Stimulated activated CD4-positive, alpha-beta T cell treated with anti-CD3 and anti-CD28 coated beads, Interleukin-4, amount 100 ng/mL, for 1 hour (primary cell): ENCODE data around the gene BLOC1S1.

Experiments used
- DNase-seq: peaks from one replicate; pipeline ENCODE4 v3.0.0-alpha.2; 2020

BLOC1S1 gene

DNA sequence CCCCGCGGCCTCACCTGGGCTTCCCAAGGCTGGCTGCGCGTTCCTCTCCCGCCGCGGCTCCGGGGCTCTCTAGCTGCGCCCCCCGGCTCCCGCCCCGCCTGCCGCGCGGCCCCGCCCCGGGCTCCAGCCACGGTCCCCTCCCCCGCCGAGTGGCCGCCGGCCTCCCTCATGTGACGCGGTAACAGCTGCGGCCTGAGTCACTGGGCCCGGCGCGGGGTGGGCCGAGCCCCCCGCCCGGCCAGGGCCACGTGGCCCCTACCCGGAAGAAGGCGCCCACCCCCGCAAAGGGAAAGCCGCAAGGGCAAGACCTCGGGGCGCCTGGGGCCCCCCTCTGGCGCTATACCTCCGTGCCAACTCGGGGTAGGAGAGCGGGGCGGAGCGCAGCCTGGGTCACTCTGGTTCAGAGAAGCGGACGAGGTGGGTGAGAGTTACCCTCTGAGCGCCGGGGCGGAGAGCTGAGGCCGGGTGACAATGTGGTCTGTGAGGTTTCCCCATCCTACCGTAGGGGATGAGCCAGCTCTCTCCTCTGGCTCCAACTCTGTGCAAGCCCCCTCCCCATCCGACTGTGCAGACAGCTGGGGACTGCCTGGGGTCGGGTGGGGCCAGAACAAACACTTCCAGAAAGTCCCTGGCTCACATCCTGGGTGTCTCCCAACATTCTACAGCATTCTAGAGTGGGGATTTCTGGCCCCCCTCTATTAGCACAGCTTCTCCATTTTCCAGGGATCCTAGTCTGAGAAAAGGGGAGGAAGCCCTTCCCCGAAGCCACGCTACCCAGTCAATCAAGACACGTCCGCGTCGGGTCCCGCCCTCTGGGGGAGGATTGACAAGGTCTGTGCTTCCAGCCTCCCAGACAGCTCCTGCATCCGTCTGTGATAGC lies 13.3 kb downstream of the BLOC1S1 start, which contains the start of gene CD63:
Gene CD63, minus strand, starts transcription at position 71 of the 880 bp plus-strand sequence. CDS start 668 bp downstream, outside the sequence.
- DNase-seq: peak; percentile 75

DNA sequence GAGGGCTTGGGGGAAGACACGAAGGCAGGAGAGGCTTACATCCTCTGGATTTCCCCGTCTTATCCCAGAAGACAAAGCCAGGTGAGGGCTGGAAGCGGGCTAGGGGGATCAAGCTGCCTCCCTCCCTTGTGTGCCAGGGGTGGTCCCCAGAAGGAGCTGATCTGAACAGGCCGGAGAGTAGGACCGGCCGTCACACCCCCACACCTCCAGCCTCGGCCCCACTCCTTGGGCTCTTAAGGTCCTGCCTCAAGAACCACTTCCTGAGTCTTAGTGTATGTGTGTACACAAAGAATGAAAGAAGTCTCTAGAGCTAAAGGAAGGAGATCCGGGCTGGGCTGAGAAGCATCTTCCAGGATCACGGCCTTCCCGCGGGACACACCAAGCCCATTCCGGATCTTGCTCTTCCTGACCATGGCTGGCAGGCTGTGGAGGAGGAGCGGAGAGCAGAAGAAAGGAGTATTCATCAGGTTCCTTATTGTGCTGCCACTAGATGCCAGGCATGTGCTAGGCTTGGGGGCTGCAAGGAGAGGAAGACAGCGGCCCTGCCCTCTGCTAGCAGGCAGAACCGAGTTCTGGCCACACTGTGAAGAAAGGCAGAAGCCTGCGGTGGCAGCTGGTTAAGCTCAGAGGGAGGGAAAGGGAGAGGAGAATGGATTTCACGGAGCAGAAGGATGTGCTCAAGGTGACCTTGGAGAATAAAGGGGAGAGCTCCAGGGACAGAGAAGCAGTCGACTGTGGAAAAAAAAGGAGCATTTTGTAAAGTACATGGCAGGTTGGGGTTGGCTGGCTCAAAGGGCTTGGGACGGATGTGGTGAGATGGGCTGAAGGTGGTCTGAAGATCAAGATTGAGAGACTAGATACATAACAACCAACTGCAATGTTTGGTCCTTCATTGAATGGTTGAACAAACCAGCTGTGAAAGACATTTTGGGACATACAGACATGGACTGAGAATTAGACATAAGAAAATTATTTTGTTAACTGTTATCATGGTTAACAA lies 14.3 kb downstream of the BLOC1S1 start:
- DNase-seq: no peak

DNA sequence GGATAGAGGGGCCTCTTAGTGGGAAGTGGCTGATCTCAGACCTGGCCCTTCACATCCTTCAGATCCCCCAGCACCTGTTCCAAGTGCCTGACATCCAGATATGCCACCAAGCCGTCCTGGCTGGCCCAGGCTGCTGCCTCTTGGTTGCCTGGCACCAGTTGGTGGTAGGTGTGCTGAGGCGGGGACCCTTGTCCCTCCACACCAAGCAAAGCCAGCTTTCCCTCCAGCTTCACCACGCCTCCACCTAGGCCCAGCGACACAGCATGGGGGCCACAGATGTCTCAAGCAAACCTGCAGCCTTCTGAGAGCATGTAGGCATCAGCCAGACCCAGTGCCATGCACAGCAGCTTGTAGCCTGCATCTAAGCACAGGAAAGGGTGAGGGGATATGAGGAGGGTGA lies 16.4 kb downstream of the BLOC1S1 start:
- no peak for DNase-seq

DNA sequence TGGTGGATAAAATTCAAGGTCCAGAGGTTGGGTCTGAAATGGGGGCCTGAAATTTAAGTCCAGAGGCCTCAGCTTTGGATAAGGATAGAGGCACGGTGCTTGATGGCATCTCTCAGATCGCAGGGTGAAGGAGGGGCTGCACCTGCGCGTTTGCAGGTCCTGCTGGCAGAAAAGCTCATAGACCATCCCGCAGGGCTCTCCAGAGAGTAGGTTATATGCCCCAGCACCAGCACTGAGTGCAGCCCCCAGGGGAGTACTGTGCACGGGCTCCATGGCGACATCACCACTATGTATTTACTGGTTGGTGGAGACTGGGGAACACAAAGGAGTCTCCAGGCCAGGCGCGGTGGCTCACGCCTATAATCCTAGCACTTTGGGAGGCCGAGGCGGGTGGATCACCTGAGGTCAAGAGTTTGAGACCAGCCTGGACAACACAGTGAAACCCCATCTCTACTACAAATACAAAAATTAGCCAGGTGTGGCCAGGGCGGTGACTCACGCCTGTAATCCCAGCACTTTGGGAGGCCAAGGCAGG lies 17.2 kb downstream of the BLOC1S1 start:
- DNase-seq: no peak

DNA sequence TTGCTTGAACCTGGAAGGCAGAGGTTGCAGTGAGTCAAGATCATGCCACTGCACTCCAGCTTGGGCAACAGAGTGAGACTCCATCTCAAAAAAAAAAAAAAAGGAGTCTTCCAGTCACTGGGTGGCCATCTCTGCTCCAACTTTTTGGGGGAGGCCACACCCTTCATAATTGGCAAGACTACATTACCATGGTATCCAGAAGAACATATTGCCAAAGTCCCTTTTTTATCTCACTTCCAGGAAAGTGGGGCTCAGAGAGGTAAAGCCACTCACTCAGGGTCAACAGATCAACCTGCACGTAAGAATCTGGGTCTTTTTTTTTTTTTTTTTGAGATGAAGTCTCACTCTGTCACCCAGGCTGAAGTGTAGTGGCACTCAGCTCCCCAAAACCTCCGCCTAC lies 18.0 kb downstream of the BLOC1S1 start:
- no peak for DNase-seq

DNA sequence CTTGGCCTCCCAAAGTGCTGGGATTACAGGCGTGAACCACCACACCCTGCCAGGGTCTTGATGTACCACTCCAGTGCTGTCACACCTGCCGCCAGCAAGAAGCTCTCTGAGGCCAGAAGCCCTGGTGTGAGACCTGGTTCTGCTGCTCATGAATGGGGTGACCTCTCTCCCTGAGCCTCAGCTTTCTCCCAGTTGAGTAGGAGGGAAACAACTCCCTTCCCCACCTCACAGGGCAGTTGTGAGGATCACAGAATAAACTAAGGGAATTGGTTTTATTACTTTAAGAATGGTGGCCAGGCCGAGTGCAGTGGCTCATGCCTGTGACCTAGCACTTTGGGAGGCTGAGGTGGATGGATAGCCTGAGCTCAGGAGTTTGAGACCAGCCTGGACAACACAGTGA lies 18.7 kb downstream of the BLOC1S1 start:
- no peak for DNase-seq

DNA sequence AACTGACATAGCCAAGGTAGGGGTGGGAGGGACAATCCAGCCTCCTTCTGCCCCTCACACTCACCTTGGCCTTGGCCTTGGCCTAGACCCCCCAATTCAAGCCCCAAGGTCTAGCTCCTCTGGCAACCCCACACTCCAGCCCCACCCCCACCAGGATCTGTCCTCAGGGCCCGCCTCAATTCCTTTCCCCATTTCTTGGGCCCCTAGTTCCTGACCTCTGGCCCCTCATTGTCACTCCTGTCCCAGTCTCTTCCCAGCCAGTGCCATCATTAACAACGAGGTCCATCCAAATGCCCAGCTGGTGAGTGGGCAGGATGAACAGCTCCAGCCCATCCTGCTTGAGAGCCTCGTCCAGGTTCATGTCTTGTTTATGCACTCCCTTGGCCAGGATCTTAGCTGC lies 20.2 kb downstream of the BLOC1S1 start:
- DNase-seq: no peak

DNA sequence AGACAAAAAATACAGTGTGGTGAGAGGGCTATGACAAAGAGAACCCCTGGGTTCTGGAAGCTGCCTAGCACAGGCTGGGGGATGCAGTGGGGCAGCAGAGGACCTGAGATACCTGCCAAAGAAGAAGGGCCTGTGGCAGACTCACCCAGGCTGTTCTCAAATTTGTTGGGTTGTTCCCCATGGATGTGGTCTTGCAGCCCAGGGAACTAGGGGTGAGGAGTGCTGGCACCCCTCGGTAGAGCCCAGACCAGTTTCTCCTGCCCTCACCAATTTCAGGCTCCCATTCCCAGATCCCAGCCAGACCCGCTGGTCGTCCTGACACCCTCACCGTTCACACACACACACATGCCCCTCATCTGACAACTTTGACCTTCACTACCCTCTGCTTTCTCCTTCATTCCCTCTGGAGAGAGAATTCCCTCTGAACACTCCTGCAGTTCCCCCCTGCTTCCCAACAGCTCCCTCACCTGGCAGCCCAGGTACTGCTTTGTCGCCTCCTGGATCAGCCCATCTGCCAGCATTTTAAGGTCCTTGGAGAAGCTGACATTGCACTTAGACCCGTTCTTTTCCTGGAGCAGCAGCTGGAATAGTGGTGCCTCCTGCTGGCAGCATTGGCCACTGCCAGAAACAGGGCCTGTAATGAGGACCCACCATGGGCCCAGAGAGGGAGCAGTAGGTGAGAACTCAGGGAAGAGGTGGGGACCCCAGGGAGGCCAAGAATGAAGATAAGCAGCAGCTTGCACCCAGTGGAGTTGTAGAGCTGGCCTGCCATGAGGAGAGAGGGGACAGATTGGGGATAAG lies 21.1 kb downstream of the BLOC1S1 start:
- peak; percentile 59 for DNase-seq

DNA sequence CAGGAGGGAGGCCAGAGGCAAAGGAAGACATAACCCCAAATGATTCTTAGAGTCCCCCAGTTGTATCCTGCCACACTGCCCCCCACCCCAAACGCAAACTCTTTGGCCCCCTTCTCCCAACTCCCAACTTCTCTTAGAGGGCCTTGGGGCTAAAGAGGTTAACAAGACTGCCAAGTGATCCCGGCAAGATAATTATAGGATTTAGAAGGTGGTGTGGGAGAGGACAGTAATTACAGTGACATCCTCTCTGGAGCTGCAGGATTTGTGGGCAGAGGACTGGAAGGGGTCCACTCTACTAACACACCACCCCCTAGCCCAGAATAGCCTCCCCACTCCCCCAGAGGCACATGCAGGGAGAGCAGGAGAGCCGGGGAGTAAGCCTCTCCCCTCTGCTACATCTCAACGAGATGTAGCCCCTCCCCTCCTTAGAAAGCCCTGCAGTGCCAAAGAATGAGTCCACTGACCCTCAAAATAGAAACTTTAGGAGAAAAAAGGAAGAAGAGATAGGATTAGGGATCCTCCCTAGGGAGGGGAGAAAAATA lies 21.8 kb downstream of the BLOC1S1 start:
- no peak for DNase-seq

DNA sequence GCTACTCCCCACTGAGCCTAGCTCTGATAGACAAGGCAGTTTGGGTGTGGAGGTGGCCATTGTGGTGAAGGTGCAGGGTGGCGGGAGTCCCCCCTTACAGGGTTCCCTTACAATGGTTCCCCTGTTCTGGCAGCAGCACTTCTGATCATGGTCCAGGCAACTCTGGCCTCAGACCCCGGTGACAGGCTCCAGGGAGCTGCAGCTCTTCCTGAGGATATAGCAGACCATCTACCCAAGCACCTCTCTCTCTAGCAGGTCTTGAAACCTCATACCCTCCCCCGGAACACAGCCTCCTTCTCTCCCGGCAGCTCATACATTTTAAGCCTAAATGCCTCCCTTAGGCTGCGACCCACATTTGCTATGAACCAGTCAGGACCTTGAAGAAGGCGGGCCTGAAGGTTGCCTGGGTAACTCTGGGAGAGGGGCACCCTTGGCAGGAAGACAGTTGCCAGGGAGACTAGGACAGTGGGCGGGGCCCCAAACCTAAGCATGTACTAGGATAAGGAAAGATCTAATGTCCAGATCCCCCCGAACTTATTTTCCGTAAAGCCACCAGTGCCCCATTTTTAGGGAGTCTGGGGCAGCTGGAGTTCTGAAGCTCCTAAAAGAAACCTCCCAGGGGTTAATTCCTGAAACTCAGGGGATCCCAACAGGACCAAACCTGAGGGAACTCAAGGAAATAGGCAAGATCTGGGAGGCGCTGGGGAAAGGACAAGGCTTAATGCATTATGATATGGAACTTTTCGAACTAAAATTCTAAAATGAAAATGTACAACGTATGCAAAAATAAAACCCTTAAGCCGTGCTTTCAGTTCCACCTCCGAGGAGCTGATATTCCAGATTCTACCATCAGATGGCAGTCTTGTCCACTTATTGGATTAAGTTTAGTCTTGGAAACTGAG lies 22.5 kb downstream of the BLOC1S1 start:
- peak; percentile 75 for DNase-seq

DNA sequence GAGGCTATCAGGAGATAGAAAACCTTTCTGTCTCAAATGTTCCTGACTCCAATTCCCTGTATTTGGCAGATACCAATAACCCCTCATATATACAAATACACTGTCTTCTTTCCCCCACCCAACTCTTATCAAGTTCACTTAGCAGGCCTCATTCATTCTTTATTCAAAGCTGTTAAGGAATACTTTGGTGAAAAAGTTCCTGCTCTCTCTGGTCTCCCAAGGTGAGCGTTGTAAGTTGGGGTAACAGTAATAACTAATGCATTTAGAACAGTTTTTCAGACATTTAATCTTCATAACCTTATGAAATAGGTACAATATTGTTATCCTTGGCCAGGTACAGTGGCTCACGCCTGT lies 23.2 kb downstream of the BLOC1S1 start:
- no peak for DNase-seq

DNA sequence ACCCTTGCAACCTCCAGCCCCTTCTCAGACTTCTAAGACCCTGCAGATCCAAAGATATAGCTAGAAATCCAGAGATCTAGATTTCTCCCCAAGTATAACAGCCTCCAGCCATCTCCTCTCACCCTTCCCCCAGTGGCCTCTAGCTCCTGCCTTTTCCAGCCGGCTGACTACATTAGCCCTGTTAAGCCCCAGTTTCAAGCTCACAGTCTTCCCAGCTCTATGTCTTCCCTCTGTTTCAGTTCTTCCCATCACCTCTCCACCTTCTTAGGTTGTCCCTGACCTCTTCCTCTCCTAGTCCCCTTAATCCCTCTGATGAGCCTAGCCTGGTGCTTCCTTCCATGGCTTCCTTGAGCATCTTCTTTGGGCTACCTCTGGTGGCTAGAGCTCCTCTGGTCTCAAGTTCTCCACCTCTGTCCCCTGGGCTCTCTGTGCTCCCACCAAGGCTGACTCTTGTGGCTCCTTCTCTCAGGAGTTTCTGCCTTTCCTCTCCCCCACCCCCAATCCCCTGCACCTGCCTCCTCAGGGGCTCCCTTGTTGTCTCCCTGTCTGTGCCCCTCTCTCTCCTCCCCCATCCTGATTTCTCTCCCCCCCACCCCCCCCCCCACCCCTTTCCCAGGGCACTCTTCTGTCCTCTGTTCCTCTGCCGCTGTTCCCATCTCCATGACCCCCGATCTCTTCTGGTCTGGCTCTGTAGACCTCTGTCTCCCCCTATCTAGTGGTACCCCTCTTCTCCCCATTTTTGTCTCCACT lies 26.3 kb downstream of the BLOC1S1 start:
- DNase-seq: no peak

DNA sequence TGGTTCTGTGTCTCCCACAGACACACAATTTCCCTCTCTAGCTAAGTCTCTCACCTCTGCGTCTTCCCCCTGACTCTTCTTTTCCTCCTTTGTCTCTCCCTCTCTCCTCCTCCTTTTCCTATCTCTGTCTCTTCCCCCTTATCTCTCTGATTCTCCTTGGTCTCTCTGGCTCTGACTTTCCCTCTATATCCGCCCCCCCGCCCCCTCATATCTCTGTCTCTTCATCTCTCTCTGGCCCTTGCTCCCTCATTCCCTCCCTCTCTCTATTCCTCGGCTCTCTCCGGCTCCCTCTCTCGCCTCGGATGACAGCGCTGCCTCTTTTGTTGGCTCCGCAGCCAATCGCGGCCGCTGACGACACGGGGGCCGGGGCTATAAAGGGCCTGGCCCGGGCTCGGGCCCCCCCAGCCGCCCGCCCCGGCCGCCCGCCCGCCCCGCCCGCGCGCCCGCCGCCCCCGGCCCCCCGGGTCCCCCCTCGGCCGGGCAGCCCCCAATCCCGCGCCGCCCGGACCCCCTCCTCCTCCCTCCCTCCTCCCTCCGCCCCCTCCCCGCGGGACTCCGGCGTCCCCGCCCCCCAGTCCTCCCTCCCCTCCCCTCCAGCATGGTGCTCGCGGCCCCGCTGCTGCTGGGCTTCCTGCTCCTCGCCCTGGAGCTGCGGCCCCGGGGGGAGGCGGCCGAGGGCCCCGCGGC lies 27.0 kb downstream of the BLOC1S1 start, which contains the start of gene GDF11:
Gene GDF11, plus strand, starts transcription at position 404 of the 687 bp plus-strand sequence. Its CDS starts 195 bp downstream, at position 599.
- DNase-seq: peak; percentile 76

DNA sequence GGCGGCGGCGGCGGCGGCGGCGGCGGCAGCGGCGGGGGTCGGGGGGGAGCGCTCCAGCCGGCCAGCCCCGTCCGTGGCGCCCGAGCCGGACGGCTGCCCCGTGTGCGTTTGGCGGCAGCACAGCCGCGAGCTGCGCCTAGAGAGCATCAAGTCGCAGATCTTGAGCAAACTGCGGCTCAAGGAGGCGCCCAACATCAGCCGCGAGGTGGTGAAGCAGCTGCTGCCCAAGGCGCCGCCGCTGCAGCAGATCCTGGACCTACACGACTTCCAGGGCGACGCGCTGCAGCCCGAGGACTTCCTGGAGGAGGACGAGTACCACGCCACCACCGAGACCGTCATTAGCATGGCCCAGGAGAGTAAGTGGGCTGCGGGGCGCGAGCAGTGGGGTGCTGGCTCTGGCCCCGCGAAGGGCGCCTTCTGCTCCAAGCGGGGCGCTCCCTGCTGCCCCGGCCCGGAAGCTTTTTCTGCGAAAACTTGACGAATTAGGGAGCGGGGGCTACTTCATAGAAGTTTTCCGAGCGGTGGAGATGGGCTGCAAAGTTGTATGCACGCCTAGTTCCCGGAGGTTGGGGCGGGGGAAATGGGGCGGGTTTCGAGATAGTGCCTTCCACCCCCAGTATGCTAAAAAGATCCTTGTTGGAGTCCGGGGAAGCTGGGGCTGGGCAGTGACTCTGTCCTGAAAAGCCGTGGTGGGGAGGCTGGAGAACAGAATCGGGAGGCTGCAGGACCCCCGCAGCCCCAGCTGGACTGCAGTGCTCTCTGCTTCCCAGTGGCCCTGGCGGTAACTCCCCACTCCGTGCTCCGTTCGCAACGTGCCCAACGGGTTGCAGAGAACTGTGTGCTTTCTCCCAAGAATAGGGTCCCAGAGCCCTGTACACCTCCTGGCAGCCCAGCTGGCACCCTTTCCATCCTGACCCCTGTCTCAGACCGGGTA lies 27.8 kb downstream of the BLOC1S1 start:
- DNase-seq: peak; percentile 47

DNA sequence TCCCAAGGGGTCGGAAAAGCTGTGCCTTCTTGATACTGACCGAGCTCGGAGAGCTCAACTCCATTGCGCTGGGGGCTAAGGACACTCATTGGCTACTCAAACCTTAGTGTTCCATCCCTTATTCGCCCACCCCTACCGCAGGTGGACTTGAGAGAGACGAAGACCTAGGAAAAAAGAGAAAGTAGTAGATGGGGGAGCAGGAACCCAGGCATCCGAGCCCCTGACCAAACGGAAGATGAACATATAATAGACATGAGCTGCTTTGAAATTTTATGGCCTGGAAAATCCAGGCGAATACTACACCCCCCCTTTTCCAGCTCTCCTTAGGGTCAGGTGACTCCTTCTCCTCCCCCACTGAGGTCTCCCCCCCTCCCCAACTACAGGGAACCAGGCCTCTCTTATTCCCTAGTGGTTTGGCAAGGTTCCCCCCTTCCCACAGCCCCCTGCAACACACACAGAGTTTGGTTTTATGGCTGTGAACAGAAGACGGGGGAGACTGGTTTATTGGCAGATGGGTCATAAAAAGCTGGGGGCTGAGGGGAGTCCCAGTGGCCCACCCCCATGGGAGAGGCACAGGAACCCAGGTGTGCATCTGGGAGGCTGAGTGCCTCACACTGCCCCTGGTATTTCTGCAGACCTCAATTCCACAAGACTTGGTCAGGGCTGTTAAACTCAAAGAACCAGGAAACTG lies 28.6 kb downstream of the BLOC1S1 start:
- no peak for DNase-seq

DNA sequence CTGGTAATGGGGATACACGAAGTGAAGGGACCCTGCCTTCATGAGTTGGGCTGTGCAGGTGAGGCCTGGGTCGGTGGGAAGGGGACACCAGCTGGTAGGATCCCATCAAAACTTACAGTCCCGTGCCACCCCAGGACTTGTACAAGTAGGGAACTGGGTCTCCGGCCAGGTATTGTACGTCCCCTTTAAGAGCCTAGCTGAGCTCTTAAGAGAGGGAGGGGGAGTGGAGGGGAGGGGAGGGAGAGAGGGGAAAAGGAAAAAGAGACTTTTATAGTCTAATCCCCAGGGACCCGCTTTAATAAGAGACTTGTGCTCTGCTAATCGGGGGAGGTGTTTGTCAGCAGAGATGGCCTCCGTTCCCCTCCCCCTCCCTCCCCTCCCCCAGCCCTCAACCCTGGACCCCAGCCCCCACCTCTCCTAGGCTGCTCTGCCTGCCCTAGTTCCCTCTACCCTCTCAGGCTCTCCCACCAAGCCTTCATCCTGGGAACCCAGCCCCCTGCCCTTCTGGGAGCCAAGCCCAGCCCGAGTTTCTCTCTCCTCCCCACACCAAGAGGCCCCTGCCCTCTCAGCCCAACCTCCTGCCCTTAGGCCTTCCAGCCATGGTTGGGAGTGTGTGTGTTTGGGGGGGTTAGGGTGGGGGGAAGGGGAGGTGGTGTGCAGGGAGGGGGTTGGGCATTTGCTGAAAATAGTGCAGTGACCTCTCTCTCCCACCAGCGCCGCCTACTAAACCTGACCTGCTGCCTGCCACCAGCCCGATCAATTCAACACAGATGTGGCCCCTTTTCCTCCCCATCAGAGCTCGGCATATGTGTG lies 29.7 kb downstream of the BLOC1S1 start:
- no peak for DNase-seq
